BJ (cell line): ENCODE data around the gene SYNJ1. TPM values are rescaled to one million over a fixed set of nuclear protein-coding genes. Genes with fewer than 3 reads are reported as not detected.
"Not testable (repeated sequence)": the region's sequence is repeated elsewhere in the genome, so short reads cannot be mapped to it uniquely, and the experiment has no call there.

Experiments
- CTCF ChIA-PET: fragments of 350-600 bp; formaldehyde crosslinking; extraction: SDS; loops from one replicate; lab custom pipeline; 2021; ENCODE audit warnings: antibody characterized with exemption, inconsistent platforms; lab: Yijun Ruan, JAX
- POLR2A ChIA-PET: fragments of 300-600 bp; sonication (Branson Sonifier 250); formaldehyde crosslinking; extraction: SDS; loops from one replicate; lab custom pipeline; 2021; ENCODE audit warnings: antibody characterized with exemption; lab: Charles Lee
- DNase-seq: peaks from one replicate; pipeline ENCODE4 v3.0.0-alpha.2; 2011; ENCODE audit warnings: low read depth
- H3K27me3 ChIP-seq: 2 replicates; pipeline ENCODE4 v1.6.0; 2011; ENCODE audit warnings: low read length; ENCODE audit not compliant: control insufficient read depth, insufficient read depth
- H3K36me3 ChIP-seq: 2 replicates; pipeline ENCODE4 v1.5.1; 2011; ENCODE audit warnings: low read length; ENCODE audit not compliant: control insufficient read depth, insufficient read depth
- H3K4me3 ChIP-seq: 2 replicates; pipeline ENCODE4 v1.5.1; 2011; ENCODE audit warnings: low read depth, mild to moderate bottlenecking, control low read depth, low read length
- CTCF ChIP-seq: IDR thresholded peaks from 2 replicates; pipeline ENCODE4 v1.5.1; 2011; ENCODE audit warnings: low read depth, mild to moderate bottlenecking, control low read depth, inconsistent platforms, low read length, moderate library complexity; ENCODE audit not compliant: insufficient read depth
- polyA plus RNA-seq: library from polyadenylated mRNA; depleted of rRNA; stranded (reverse); fragments of >200 nt; gene quantifications from 2 replicates; pipeline ENCODE4 v1.2.3, GENCODE V29; 2011

The SYNJ1 gene
- polyA plus RNA-seq, 1 experiment: 5.0 TPM

GRCh38 chr21:32682696-32683474, 44.9 kb downstream of the SYNJ1 start:
- Histone ChIP-seq H3K27me3 (no peaks in the 10 kb centered on the region), H3K4me3 (no peak overlapping the region), H3K36me3 (peaks cover 1% of the 10 kb centered on the region)
- DNase-seq: no peak
- ChIA-PET POLR2A (no interaction called here), CTCF (interaction anchor here (0.7 kb wide), 2 partner anchors 34 to 88 kb away, joined by 3 to 5 read pairs; partner anchors contain the start of gene PAXBP1)
- no peak for TF ChIP-seq CTCF

GRCh38 chr21:32674731-32675130, 53.1 kb downstream of the SYNJ1 start:
- DNase-seq: no peak
- Histone ChIP-seq H3K4me3 (no peak overlapping the region), H3K27me3 (no peaks in the 10 kb centered on the region), H3K36me3 (no peaks in the 10 kb centered on the region)
- CTCF ChIA-PET: no interaction called here
- TF ChIP-seq CTCF: no peak
- POLR2A ChIA-PET: no interaction called here

GRCh38 chr21:32674038-32674437, 53.8 kb downstream of the SYNJ1 start:
- TF ChIP-seq CTCF: no peak
- DNase-seq: no peak
- no peaks in the 10 kb centered on the region for H3K36me3 ChIP-seq
- POLR2A ChIA-PET: no interaction called here
- CTCF ChIA-PET: no interaction called here
- no peaks in the 10 kb centered on the region for H3K27me3 ChIP-seq
- no peak overlapping the region for H3K4me3 ChIP-seq

- POLR2A ChIA-PET: no interaction called here
- no peak overlapping the region for H3K4me3 ChIP-seq
- TF ChIP-seq CTCF: no peak
- no peak for DNase-seq
- CTCF ChIA-PET: no interaction called here
- 0 out of 2 replicates have a peak, but pooled peaks cover 1% of the 10 kb centered on the region for H3K36me3 ChIP-seq
- no peaks in the 10 kb centered on the region for H3K27me3 ChIP-seq
Measured at GRCh38 chr21:32666258-32666657, 61.6 kb downstream of the SYNJ1 start.

- H3K36me3 ChIP-seq, H3K27me3 ChIP-seq, DNase-seq, POLR2A ChIA-PET, H3K4me3 ChIP-seq: not testable (repeated sequence)
- CTCF ChIA-PET: interaction anchor here (0.6 kb wide), 2 partner anchors 164 to 680 kb away, joined by 3 read pairs; no protein-coding TSS in a partner anchor
Measured at GRCh38 chr21:32664095-32664494, 63.7 kb downstream of the SYNJ1 start.

GRCh38 chr21:32661981-32662380, 65.8 kb downstream of the SYNJ1 start:
- POLR2A ChIA-PET, H3K27me3 ChIP-seq, DNase-seq, CTCF ChIA-PET, H3K36me3 ChIP-seq, H3K4me3 ChIP-seq: not testable (repeated sequence)

GRCh38 chr21:32661026-32661782, 66.6 kb downstream of the SYNJ1 start:
- DNase-seq, H3K4me3 ChIP-seq, CTCF ChIA-PET, H3K36me3 ChIP-seq, H3K27me3 ChIP-seq, POLR2A ChIA-PET: not testable (repeated sequence)
